Measurements from ENCODE around the gene CXXC5. TPM values are rescaled to one million over a fixed set of nuclear protein-coding genes. Genes with fewer than 3 reads are reported as not detected.

CXXC5 gene
- total and polyA plus RNA-seq, 2 of the 4 experiments (the other 2 are of a cell fraction) = 24.9 to 35.7 TPM

- no peak overlapping the region for H2AK5ac ChIP-seq (ENCODE audit: low read depth, low read length)
- no peak overlapping the region for H3K18ac ChIP-seq (ENCODE audit: low read depth, low read length)
- no peaks in the 10 kb centered on the region; the same call in 1 of the 2 replicates for H3K9me1 ChIP-seq (ENCODE audit: insufficient read depth, low read length)
- intact Hi-C loops (cut with micrococcal nuclease) (no loop called here), dilution Hi-C loops (cut with HindIII; ENCODE audit: low sequenced_read_pairs, unreplicated experiment) (no loop called here), in situ Hi-C loops (cut with MboI; ENCODE audit: low sequenced_read_pairs) (no loop called here)
- H2BK15ac ChIP-seq (ENCODE audit: low read depth, low read length) = no peak overlapping the region
- H4K5ac ChIP-seq (ENCODE audit: low read depth, low read length) = no peak overlapping the region
- ChIA-PET POLR2A (ENCODE audit: unreplicated experiment) (no interaction called here), CTCF (interaction anchor here (1.0 kb wide), 1 partner anchor 52 kb away, joined by 4 read pairs; no protein-coding TSS in a partner anchor)
- H2BK20ac ChIP-seq (ENCODE audit: low read depth, low read length) = no peak overlapping the region
- no peak overlapping the region for H3K14ac ChIP-seq (replicated peaks; ENCODE audit: low read depth, low read length)
- no peak overlapping the region for H3K4me3 ChIP-seq (ENCODE audit: insufficient read depth, low read depth, low read length)
- H4K20me1 ChIP-seq (ENCODE audit: insufficient read depth, low read length) = no peaks in the 10 kb centered on the region; the same call in 1 of the 2 replicates
- no peak overlapping the region for H3K9ac ChIP-seq (ENCODE audit: low read depth, low read length)
- no peak overlapping the region for H2AFZ ChIP-seq (replicated peaks; ENCODE audit: low read length, poor library complexity)
- no peak overlapping the region for H3K23ac ChIP-seq (ENCODE audit: low read depth, low read length)
- no peak overlapping the region for H2BK5ac ChIP-seq (ENCODE audit: low read depth, low read length, poor library complexity, severe bottlenecking)
- peaks cover 34% of the 10 kb centered on the region for H3K36me3 ChIP-seq (ENCODE audit: control insufficient read depth, insufficient read depth, low read length)
- WGBS, 2 experiments (ENCODE audit: extremely low coverage in 2 of 2, insufficient read length in 1 of 2) = 80% methylated on average over 1 of the region's 5 CpGs; no CpG with 5 or more reads in 1 of the 2 experiments
- H2BK120ac ChIP-seq (ENCODE audit: low read depth, low read length) = no peak overlapping the region
- DNase-seq = no peak
- H3K4ac ChIP-seq (ENCODE audit: low read depth, low read length) = no peak overlapping the region
- H3K4me2 ChIP-seq (ENCODE audit: low read depth, low read length) = no peak overlapping the region
- H2AK9ac ChIP-seq (replicated peaks; ENCODE audit: low read depth, low read length, poor library complexity) = no peak overlapping the region
- H4K8ac ChIP-seq (ENCODE audit: low read depth in 2 of 2, low read length in 2 of 2) = no peak overlapping the region
- TF ChIP-seq, protein P1, sequence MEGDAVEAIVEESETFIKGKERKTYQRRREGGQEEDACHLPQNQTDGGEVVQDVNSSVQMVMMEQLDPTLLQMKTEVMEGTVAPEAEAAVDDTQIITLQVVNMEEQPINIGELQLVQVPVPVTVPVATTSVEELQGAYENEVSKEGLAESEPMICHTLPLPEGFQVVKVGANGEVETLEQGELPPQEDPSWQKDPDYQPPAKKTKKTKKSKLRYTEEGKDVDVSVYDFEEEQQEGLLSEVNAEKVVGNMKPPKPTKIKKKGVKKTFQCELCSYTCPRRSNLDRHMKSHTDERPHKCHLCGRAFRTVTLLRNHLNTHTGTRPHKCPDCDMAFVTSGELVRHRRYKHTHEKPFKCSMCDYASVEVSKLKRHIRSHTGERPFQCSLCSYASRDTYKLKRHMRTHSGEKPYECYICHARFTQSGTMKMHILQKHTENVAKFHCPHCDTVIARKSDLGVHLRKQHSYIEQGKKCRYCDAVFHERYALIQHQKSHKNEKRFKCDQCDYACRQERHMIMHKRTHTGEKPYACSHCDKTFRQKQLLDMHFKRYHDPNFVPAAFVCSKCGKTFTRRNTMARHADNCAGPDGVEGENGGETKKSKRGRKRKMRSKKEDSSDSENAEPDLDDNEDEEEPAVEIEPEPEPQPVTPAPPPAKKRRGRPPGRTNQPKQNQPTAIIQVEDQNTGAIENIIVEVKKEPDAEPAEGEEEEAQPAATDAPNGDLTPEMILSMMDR (conservative IDR thresholded peaks at IDR 0.05; ENCODE audit: low read depth, low read length) = no peak
- TF ChIP-seq RAD21 (IDR thresholded peaks at IDR 0.05; ENCODE audit: low read length) = no peak
- TF ChIP-seq NFE2L2 (IDR thresholded peaks at IDR 0.05; ENCODE audit: low read depth, low read length) = no peak
- no peak for TF ChIP-seq RCOR1 (IDR thresholded peaks at IDR 0.05; ENCODE audit: insufficient replicate concordance, low read length)
- TF ChIP-seq RFX5 (IDR thresholded peaks at IDR 0.05; ENCODE audit: low read depth, low read length) = no peak
- no peak for TF ChIP-seq CEBPB (IDR thresholded peaks at IDR 0.05; ENCODE audit: low read depth, low read length)
- no peak for TF ChIP-seq SMC3 (IDR thresholded peaks at IDR 0.05; ENCODE audit: low read depth, low read length)
- no peak for TF ChIP-seq MXI1 (IDR thresholded peaks at IDR 0.05; ENCODE audit: borderline replicate concordance, low read depth, low read length)
- no peak for TF ChIP-seq CHD1 (IDR thresholded peaks at IDR 0.05; ENCODE audit: low read depth, low read length)
- TF ChIP-seq FOS (IDR thresholded peaks at IDR 0.05; ENCODE audit: low read depth, low read length) = no peak
- TF ChIP-seq, protein P2, sequence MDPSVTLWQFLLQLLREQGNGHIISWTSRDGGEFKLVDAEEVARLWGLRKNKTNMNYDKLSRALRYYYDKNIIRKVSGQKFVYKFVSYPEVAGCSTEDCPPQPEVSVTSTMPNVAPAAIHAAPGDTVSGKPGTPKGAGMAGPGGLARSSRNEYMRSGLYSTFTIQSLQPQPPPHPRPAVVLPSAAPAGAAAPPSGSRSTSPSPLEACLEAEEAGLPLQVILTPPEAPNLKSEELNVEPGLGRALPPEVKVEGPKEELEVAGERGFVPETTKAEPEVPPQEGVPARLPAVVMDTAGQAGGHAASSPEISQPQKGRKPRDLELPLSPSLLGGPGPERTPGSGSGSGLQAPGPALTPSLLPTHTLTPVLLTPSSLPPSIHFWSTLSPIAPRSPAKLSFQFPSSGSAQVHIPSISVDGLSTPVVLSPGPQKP (IDR thresholded peaks at IDR 0.05; ENCODE audit: borderline replicate concordance, low read depth, low read length) = no peak
- no peak for TF ChIP-seq BHLHE40 (IDR thresholded peaks at IDR 0.05; ENCODE audit: low read depth, low read length)
- no peak for TF ChIP-seq POLR2A (IDR thresholded peaks at IDR 0.05; ENCODE audit: low read depth, low read length)
- no peak for TF ChIP-seq MAFK (IDR thresholded peaks at IDR 0.05; ENCODE audit: low read depth, low read length)
- no peak for TF ChIP-seq MAZ (IDR thresholded peaks at IDR 0.05; ENCODE audit: borderline replicate concordance, low read depth, low read length)
- no peak for TF ChIP-seq USF2 (IDR thresholded peaks at IDR 0.05; ENCODE audit: low read depth, low read length)
- H3K9me3 ChIP-seq (ENCODE audit: control insufficient read depth, insufficient read depth, low read length) = no peaks in the 10 kb centered on the region
- no peaks in the 10 kb centered on the region for H3K27me3 ChIP-seq (ENCODE audit: control insufficient read depth, insufficient read depth, low read length)
- BruUV-seq (replicated peaks) = no TSS peak
- peaks cover 5 to 6% of the 10 kb centered on the region in 2 experiments; a peak in 1 of 4 replicates for H3K79me1 ChIP-seq (ENCODE audit: low read depth in 1 of 2, low read length in 2 of 2)
- no peak overlapping the region for H3K56ac ChIP-seq (ENCODE audit: extremely low read depth, insufficient read depth, low read length)
- no peak overlapping the region for H3K27ac ChIP-seq (ENCODE audit: insufficient read depth, low read length)
- H4K91ac ChIP-seq (ENCODE audit: insufficient read depth, low read depth, low read length) = no peak overlapping the region
- no peak for ATAC-seq (ENCODE audit: low read depth)
- peaks cover 16% of the 10 kb centered on the region for H3K4me1 ChIP-seq (ENCODE audit: control insufficient read depth, insufficient read depth, low read length)
Measured at GRCh38 chr5:139685886-139686285, 37.7 kb downstream of the CXXC5 start.

All from IMR-90 (cell line).